Eye (tissue), 1 donor: ENCODE data around the gene CDC42EP5.

ENCODE experiments used
- DNase-seq: peaks from one replicate; pipeline ENCODE4 v3.0.0-alpha.2; 2015

Gene CDC42EP5

DNA sequence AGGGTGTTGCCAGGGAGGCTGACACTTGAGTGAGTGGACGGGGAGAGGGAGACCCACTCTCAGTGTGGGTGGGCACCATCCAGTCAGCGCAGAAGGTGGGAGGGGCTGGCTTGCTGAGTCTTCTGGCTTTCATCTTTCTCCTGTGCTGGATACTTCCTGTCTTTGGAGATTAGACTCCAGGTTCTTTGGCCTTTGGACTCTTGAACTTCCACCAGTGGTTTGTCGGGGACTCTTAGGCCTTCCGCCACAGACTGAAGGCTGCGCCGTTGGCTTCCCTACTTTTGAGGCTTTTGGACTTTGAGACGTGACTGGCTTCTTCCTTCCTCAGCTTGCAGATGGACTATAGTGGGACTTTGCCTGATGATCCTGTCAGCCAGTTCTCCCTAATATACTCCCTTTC is 28.4 kb downstream of the CDC42EP5 start:
- DNase-seq = no peak

DNA sequence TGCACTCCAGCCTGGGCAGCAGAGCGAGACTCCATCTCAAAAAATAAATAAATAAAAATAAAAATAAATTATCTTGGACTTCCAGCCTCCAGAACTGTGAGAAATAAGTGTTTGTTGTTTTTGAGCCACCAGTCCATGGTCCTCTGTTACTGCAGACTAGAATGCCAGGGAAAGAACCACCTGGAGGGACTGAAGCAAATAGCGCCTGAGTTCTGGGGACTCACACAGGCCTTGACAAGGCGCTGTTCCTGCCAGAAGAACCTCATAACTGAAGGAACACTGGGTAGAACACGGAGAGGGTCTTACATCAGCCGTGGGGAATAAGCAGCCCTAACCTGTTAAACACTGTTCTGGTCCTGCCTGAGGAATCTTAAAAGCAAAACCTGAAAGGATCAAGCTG is 32.5 kb downstream of the CDC42EP5 start:
- no peak for DNase-seq

DNA sequence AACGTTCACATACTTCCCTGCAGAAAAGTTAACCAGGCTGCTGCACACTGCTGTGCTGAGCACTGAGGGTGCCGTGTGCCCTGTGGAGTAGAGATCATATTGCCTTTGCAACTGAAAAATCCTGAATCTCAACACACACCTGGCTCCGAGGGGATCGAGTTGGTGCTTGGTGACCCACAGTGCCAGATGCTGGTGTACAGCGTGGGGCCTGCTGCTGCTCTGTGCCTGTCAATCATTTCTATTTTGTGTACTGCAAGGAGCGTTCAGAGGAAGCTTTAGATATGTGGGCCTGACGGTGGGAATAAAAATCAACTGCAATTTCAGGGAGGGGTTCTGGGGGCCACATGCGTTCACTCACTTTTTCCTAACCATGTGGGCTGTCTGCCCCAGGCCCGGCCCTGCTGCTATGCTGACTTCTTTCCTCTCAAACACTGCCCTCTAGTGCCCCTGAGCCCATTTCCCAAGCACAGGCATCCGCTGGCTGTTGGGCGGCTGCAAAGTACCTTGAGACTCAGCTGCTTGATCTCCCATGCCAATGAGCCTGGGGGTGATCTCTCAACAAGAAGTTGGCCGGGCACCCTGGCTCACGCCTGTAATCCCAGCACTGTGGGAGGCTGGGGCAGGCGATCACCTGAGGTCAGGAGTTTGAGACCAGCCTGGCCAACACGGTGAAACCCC is 33.8 kb downstream of the CDC42EP5 start:
- peak; percentile 79 for DNase-seq

DNA sequence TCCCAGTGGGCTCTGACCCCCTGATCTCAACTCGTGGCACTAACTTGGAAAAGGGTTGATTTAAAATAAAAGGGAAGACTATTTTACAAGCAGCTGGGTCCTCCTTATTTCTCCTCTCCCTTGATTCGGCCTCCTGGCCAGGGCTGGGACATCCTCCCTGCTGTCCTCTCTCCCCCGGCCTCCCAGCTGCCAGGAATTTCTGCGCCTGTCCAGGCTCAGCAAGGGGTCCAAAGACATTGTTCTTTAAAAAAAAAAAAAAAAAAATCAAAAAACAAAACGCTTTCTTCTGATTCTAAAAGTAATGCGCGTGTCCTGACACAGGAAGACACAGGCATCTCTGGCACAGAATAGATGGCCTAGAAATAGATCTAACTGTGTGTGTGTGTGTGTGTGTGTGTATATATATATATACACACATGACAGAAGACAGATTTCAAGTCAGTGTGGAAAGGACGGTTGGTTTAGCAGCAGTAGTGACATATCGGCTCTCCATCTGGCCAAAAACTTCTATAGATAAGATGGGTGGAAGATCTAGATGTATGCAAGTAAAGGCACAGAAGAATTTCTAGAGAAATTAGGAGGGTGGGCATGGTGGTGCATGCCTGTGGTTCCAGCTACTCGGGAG is 36.4 kb downstream of the CDC42EP5 start:
- DNase-seq = no peak

DNA sequence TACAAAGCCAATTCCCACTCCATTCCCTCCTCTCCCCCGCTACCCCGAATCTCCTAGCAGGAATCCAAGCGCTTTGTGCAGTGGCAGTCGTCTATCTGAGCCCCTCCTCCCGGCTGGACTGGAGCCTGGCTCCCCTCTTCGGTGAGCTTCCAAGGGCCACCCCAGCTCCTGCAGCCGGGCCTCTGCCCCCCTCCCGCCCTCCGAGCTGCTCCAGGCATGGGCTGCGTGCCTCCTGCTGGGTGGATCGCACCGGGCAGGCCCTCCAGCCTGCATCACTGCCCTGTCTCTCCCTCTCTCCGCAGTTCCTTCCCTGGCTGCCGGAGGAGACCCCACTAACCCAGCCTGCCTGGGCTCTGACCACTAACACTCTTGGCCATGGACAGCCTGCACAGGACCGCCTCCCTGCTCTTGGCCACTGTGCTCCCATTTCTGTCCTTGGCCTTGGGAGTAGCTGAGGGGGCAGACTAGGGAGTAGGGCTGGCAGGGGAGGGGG is 37.0 kb downstream of the CDC42EP5 start:
- peak; percentile 52 for DNase-seq

DNA sequence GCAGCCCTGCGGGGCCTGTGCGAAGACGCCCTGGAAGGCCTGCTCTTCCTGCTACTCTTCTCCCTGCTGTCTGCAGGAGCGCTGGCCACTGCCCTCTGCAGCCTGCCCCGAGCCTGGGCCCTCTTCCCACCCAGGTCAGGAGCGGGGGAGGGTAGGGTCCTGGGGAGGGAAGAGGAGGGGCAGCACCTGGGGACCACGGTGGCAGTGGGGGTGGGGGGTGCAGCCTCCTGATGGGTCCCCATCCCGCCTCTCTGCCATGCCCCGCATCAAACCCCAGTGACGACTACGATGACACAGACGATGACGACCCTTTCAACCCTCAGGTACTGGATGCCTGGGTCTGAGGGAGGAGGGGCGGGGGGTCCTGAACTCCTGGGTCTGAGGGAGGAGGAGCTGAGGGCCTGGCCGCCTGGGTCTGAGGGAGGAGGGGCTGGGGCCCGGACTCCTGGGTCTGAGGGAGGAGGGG is 37.5 kb downstream of the CDC42EP5 start:
- peak; percentile 47 for DNase-seq

DNA sequence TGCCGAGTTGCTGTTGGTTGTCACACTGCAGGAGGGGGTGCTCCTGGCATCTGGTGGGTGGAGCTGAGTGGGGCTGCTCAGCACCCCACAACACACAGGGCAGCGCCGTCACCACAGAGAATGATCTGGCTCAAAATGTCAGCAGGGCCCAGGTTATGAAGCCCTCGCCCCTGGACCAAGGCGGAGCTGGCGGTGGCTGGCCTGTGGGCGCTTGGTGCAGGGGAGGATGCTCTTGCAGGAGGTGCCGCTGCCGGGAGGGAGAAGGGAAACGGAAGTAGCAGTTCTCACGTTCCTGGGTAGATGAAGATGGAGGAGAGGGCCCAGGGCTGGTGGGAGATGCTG is 38.3 kb downstream of the CDC42EP5 start:
- DNase-seq = no peak

DNA sequence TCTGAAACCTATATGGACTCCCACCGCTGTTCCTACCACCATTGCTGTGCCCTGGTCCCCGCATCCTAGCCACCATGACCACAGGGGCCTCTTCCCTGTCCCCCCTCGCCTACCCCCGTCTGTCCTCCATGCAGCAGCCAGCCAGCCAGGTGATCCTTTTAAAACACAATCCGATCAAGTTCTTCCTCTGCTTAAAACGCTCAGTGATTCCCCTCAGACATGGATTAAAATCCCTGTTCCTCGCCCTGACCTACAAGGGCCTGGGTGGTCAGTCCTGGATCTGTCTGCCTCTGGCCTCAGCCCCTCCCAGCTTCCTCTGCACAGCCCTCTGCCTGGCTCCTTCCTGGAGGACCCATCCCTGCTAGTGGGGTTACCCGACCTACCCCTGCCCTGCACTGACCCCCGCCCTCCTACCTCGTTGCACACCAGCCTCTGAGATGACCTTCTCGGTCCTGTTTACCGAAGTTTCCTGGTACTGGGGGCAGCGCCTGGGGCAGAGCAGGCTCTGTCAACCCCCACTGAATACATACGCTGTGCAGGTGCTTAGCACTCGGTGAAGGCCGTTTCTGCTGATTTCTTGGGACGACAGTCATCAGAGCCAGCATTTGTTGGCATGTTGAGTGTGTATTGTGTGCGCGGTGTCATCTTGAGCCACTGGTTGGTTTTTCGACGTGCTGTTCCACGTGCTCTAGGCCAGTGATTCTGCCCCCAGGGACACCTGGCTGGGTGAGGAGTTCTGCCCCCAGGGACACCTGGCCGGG is 38.8 kb downstream of the CDC42EP5 start:
- DNase-seq = no peak

DNA sequence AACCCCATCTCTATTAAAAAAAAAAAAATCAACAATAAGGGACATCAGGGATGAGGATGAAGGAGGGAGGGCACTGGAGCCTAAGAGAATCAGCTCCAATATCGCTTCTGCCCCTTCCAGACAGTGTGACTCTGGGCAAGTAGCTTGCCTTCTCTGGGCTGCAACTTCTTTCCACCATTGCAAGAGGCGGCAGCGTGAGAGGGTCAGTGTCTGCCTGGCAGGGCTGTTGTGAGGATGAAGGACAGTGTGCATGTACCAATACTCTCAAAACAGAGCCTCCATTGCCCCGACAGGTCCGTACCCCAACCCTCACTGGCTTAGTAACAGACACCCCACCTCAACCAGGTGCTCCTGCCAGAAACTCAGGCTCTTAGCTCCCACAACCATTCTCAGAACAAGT is 39.4 kb downstream of the CDC42EP5 start:
- no peak for DNase-seq

DNA sequence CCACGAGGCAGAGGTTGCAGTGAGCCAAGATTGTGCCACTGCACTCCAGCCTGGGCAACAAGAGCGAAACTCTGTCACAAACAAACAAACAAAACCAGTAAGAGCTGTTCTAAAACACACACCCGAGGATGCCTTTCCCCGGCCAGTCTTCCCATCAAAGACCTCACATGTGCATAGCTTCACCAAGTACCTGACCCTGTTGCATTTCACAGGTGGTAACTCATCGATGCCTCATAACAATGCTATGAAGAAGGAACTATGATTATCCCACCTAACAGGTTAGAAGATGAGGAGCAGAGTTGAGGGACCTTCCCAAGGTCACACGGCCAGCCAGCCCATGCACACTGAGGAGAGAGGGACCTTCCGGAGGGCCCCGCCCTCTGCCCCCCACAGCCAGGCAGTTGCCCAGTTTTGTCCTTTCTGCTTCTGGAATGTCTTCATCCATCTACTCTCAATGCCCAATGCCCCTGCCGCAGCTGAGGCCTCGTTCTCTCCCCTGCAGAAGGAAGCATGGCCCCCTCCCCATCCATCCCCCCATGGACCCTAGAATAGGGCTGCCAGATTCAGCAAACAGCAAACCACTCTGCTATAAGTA is 40.9 kb downstream of the CDC42EP5 start:
- no peak for DNase-seq

DNA sequence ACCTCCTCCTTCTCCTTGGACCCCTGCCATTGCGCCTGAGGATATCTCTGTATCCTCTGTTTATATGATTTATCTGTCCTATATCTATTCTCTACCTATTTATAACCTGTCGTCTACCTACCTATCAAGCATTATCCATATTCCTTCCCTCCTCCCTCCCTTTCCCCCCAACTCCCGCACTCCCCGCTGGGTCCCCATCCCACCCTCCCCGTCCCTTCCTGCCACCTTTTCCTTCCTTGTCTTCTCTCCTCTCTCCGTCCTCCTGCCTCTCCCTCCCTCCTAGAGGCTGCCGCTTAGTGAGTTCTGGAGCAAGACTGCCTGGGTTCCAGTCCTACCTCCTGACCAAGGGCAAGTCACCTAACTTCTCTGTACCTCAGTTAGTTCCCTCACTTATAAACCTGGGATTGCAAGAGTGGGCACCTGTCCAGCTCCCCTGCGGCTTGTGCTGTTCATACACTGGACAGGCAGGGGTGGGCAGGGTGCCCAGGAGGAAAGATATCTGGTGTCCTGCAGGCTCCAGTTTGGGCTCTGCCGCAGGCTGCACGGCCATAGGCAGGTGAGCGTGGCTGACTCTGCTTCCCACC is 41.7 kb downstream of the CDC42EP5 start:
- DNase-seq = no peak

DNA sequence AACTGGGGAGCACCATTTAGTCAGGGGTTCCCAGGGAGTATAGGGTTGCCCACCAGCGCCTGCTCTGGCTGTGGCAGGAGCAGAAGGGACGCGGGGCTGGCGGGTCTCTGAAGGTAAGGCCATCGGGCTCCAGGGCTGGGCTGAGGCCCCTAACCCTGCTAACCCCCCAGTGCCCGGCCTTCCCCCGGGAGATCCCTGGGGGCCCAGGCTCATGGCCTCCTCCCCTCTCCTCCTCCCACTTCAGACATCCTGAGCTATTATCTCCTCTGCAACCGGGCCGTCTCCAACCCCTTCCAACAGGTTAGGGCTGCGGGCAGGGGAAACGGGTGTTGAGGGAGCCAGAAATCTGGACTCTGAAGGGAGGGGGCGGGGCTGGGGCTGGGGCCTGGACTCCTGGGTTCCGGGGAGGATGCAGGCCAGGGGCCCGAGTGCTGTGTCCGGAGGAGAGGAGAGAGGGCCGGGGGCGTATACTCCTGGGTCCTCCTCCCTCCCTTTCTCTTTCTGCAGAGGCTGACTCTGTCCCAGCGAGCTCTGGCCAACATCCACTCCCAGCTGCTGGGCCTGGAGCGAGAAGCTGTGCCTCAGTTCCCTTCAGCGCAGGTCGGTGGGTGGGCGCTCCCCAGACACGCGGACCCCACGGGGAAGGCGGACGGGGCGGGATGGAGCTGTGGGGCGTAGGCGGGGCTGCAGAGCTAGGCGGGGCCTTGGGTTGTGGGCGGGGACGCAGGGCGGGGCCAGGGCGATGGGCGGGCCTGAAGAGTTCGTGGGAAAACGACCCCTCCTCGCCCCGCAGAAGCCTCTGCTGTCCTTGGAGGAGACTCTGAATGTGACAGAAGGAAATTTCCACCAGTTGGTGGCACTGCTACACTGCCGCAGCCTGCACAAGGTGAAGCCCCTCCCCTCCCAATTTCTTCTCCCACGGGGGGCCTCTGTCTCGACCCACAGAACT is 42.5 kb downstream of the CDC42EP5 start:
- DNase-seq = peak; percentile 90

DNA sequence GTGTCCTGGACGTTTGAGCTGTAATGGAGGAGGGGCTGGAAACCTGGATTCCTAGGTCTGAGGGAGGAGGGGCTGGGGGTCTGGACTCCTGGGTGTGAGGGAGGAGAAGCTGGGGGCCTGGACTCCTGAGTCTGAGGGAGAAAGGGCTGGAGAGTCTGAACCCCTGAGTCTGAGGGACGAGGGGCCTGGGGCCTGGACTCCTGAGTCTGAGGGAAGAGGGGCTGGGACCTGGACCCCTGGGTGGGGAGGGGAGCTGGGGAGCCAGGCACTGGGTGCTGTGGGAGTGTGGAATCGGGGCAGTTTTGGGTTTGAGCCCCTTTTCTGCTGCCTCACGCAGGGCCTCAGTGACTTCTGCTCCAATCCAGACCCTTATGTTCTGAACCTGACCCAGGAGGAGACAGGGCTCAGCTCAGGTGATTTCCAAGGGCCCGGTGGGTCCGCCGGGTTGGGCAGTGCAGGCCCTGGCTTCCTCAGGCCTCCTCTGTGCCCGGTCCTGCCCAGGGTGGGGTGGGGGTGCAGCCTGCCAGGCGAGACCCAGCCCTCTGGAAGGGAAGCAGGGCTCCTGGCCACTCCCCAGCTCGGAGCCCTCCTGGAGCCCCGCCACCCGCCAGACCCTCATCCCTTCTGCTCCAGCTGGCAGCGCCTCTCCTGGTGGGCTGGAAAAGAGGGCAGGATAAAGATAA is 43.4 kb downstream of the CDC42EP5 start:
- DNase-seq = peak; percentile 35

DNA sequence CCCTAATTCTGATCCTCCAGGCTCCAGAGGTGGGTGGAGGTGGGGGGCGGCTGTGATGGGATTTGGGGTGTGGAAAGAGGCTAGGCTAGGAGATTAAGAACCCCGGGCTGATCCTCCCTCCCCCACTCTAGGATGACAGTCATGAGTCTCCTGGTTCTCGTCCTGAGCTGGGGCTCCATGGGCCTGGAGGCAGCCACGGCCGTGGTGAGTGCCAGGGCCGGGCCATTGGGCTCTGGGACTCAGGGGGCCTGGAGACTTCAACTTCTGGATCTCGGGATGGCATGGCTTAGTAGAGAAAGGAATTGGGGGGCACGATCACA is 44.0 kb downstream of the CDC42EP5 start:
- DNase-seq = no peak

DNA sequence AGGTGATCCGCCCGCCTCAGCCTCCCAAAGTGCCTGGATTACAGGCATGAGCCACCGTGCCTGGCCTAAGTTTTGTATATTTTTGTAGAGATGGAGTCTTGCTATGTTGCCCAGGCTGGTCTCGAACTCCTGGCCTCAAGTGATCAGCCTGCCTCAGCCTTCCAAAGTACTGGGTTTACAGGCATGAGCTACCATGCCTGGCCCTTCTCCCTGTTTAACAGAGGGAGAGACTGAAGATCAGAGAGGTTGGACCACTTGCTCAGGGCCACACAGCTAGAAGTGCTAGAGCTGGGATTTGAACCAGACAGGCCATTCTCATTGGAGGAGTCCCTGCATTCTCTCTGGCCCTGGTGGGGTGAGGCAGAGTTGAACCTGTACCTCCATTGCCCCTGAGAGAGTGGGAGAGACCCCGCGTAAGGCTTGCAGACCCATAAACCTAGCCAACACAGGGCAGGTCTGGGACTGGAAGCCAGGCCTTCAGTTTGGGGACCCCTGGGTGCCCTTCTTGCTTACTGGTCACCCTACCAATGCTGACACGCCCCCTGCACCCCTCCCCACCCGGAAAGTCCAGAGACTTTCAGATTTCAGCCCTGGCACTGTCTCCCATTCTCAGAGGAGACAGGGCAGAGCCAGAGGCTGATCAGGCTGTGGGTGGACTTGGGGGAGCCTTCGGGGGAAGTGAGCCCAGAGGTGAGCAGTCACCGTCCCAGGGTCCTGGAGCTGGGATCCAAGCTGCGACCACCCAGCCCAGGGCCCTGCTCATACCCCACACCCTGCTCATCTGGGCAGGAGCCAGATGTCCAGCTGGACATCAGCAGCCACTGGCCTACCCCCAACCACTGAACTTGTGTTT is 44.5 kb downstream of the CDC42EP5 start:
- no peak for DNase-seq

DNA sequence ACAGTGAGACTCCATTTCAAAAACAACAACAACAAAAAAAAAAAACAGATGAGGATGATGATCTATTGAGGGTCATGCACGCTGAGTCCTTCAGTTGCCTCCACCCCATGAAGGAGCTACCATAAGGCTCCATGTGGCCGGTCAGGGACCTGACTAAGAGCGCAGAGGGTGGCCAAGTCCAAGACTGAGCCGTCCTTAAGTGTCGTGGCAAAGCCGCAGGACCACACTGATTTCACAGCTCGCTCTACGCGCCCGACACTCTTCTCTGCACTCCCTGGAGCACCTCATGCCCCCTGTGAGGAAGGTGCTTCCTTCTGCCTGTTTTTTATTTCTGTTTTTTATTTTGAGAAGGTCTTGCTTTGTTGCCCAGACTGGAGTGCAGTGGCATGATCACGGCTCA is 45.5 kb downstream of the CDC42EP5 start:
- no peak for DNase-seq

DNA sequence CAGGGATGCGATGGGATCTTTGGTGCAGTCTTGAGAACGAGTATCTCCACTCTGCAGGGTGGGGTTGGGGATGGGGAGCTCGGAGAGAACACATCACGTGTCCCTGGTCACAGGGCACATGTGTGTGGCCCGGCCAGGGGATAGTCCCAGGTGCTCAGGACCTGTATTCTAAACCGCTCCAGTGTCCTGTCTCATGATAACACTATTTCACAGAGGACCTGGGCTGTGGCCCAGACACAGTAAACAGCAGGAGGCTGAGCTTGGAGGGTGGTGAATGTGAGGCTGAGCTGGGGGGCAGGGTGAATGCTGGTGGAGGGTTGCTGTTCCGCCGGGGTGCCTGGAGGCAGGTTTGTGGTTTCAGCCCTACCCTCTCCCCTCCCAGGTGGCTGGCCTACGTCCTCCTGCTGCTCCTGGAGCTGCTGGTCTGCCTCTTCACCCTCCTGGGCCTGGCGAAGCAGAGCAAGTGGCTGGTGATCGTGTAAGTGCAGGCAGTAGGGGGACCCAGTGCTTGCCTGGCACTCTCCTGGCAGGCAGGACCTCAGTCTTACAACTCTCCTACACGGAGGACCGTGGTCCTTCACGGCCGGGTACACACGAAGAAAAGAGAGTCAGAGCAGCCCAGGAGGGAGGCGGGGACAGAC is 46.7 kb downstream of the CDC42EP5 start:
- DNase-seq = peak; percentile 77

DNA sequence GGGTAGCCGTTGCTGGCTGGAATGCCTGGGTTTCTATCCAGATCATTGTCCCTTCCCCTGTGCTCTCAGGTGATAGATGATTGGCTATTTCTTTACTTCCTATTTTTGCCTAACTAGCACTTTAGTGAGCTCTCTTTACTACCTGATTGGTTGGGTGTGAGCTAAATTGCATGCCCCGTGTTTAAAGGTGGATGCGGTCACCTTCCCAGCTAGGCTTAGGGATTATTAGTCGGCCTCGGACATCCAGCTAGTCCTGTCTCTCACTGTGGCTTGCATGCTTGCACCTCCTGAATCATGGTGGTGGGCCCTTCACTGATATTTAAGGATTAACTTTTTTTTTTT is 47.7 kb downstream of the CDC42EP5 start:
- no peak for DNase-seq

DNA sequence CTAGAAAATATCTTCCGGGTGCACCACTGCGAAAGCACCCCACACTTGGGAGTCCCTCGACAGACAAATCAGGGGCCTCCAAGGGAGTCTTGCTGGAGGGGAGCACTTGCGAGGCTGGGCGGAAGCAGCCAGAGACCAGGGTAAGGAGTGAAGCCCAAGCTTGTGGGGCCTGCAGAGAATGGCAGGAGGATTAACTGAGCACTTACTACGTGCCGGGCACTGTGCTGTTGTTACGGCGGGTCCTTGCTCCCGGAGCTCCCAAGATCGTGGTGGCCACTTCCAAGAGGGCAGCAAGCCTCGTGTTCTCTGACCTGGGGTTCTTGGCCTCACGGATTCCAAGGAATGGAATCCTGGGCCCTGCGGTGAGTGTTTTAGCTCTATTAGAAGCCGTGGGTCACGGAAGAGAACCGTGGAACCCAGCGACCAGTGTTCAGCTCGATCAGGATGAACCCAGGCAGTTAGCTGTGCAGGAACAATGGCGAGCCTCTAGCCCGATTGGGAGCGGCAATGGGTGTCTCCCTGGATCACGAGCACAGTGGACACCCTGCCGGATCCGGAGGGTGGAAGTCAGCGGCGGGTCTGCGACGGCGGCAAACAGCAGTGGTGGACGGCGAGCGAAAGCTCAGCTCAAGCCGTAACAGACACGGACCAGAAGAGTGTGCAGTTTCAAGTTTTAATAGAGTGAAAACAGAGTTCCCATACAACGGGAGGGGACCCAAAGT is 48.3 kb downstream of the CDC42EP5 start:
- DNase-seq = no peak
